ENCODE results near the gene FAM180B.
"Not testable (repeated sequence)": the region's sequence is repeated elsewhere in the genome, so short reads cannot be mapped to it uniquely, and the experiment has no call there.

The FAM180B gene

GRCh38 chr11:47595029-47595428 lies 8.6 kb downstream of the FAM180B start:
- H3K4me3 ChIP-seq (ENCODE audit: low read length) = no peak overlapping the region
- no peak for TF ChIP-seq ZNF274 (IDR thresholded peaks at IDR 0.05; ENCODE audit: low read depth, low read length)

DNA sequence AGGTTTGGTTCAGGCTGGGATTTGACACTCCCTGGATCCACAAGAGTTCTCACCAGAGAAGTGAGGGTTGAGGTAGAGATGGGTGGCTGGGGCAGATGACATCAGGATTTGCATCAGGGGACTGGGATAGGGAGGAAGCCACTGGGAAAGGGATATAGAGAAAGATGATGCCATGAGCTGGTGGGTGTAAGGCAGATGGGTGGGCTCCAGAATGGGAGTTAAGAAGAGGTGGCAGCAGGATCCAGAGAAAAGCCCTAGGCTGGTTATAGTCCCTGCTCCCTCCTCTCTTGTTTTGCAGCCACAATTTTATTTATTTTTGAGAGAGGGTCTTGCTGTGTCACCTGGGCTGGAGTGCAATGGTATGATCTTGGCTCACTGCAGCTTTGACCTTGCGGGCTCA lies 9.5 kb downstream of the FAM180B start:
- TF ChIP-seq ZNF274 (IDR thresholded peaks at IDR 0.05; ENCODE audit: low read depth, low read length) = no peak

DNA sequence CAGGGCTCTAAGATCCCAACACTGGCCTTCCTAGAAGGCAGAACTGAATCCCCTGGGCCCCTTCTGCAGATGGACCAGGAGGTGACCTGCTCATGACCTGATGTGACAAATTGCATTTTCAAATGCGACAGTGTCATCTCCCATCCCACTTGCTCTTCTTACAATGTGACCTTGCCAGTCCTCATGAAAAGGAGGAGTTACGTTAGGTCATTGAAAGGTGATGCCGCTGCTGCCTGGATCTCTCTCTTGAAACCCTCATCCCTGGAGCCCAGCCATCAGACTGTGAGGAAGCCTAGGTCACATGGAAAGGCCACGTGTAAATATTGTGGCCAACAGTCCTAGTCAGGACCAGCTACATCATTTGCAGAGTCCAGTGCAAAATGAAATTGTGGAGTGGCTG lies 13.4 kb downstream of the FAM180B start:
- H3K4me3 ChIP-seq (ENCODE audit: low read length) = no peak overlapping the region
- TF ChIP-seq ZNF274 (IDR thresholded peaks at IDR 0.05; ENCODE audit: low read depth, low read length) = no peak

More for the DNA sequence above, 9.5 kb downstream of the FAM180B start:
- no peak overlapping the region for H3K4me3 ChIP-seq (ENCODE audit: low read length)

GRCh38 chr11:47603295-47603694 lies 16.8 kb downstream of the FAM180B start:
- no peak for TF ChIP-seq ZNF274 (IDR thresholded peaks at IDR 0.05; ENCODE audit: low read depth, low read length)

DNA sequence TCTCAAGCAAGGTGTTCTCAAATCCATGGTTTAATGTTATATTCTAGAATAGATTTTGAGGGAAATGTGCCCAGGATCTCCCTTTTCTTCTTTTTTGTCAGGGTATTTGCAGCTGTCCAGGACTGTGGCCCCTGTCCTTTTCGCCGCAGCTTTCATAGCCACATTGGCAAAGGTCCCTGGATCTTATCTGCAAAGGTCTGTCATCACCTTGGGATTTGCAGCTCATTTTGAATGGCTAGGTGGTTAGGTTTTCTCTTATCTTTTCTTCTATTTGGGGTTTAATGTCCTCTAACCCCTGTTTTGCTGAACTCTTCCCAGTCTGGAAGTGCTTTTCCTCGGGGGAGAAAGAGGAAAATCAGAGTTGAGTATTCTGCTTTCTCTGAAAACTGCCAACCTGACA lies 19.4 kb downstream of the FAM180B start:
- no peak overlapping the region for H3K4me3 ChIP-seq (ENCODE audit: low read length)
- no peak for TF ChIP-seq ZNF274 (IDR thresholded peaks at IDR 0.05; ENCODE audit: low read depth, low read length)

More at GRCh38 chr11:47603295-47603694, 16.8 kb downstream of the FAM180B start:
- no peak overlapping the region for H3K4me3 ChIP-seq (ENCODE audit: low read length)

DNA sequence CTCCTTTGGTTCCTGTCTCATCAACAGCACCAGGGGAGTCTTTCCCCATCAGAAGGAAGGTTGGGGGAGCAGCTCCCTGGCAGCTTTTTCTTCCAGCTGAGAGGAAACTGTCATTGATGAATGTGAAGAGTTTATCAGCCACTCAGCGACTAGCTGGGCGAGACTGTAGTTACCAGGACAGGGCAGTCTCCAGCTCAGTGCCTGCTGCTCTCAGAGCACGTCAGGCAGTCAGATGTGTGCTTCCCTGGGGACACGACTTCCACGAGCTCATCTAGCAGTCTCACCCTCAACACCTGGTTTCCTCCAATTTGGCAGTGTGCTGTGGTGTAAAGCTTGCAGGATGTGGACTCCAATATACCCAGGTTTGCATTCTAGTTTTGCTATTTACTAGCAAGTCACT lies 20.3 kb downstream of the FAM180B start:
- no peak for TF ChIP-seq ZNF274 (IDR thresholded peaks at IDR 0.05; ENCODE audit: low read depth, low read length)
- no peak overlapping the region for H3K4me3 ChIP-seq (ENCODE audit: low read length)

- no peak for TF ChIP-seq ZNF274 (IDR thresholded peaks at IDR 0.05; ENCODE audit: low read depth, low read length)
- no peak overlapping the region for H3K4me3 ChIP-seq (ENCODE audit: low read length)
Observed at GRCh38 chr11:47607380-47607779, 20.9 kb downstream of the FAM180B start.

- no peak overlapping the region for H3K4me3 ChIP-seq (ENCODE audit: low read length)
- TF ChIP-seq ZNF274 (IDR thresholded peaks at IDR 0.05; ENCODE audit: low read depth, low read length) = no peak
Observed at GRCh38 chr11:47609675-47610074, 23.2 kb downstream of the FAM180B start.

DNA sequence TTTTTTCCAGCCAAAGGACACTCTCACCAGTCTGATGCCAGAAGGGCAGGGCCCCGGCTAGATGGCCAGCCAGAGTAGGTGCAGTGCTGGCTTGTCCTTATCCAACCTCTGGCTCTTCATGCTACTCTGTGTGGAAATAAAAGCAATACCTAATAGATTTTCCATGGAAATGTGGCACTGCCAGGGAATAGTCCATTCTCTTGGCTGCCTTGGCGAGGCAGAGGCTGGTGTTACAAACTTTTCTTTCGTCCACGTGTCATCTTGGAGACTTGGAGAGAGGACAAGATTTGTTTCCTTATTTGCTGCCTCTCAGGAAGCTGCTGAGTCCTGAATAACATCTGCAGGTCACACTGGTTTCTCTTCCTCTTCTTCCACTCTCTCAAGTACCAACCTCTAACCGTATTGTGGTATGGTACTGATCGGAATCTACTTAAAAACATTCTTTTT lies 24.9 kb downstream of the FAM180B start:
- no peak overlapping the region for H3K4me3 ChIP-seq (ENCODE audit: low read length)
- TF ChIP-seq ZNF274 (IDR thresholded peaks at IDR 0.05; ENCODE audit: low read depth, low read length) = no peak

- TF ChIP-seq ZNF274 (IDR thresholded peaks at IDR 0.05; ENCODE audit: low read depth, low read length) = no peak
- H3K4me3 ChIP-seq (ENCODE audit: low read length) = no peak overlapping the region
Observed at GRCh38 chr11:47615249-47615648, 28.8 kb downstream of the FAM180B start.

DNA sequence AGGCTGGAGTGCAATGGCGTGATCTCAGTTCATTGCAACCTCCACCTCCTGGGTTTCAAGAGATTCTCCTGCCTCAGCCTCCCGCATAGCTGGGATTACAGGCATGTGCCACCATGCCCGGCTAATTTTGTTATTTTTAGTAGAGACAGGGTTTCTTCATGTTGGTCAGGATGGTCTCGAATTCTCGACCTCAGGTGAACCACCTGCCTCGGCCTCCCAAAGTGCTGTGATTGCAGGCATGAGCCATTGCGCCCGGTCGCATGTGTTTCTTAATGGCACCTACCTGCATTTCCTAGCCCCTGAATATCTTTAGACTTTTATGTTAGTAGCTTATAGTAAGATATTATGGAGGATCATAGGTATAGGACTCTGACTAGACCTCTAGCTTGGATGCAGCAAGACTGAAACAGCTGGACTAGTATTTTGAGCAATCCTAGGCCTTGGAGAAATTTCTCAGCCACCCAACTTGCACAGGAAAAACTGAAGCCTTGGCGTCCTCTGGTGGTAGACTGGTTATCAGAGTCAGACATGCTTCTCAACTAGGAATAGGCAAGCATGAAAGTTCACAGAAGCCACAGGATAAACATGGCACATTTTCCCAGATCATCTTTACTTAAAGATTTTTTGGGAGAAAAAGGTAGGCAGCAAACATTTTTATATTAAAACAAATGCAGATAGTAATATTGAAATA lies 30.4 kb downstream of the FAM180B start:
- no peak overlapping the region for H3K4me3 ChIP-seq (ENCODE audit: low read length)
- TF ChIP-seq ZNF274 (IDR thresholded peaks at IDR 0.05; ENCODE audit: low read depth, low read length) = no peak

GRCh38 chr11:47617417-47617809 lies 30.9 kb downstream of the FAM180B start:
- no peak overlapping the region for H3K4me3 ChIP-seq (ENCODE audit: low read length)
- TF ChIP-seq ZNF274 (IDR thresholded peaks at IDR 0.05; ENCODE audit: low read depth, low read length) = no peak

DNA sequence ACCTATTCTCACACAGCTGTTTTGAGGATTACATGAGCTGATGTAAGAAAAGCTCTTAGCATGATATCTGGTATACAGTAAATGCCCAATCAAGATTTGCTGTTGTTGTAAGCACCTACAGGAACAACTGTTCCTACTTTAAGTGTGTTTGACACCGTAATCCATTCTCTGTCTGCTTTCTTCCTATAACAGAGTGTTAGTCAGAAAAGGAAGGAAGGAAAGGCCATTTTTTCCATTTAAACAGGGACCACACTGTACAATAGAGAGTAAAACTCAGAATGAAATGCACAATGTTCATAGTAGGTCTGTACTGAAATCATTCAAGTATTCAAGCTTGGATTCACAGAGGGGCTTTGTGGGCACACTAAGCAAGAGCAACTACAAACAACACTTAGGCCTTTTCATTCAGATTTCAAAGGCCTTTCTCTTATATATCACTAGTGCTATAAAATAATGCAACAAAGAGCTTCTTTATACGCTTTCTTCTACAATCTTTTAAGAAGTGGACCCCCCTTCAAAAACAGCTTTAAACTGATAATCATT lies 34.4 kb downstream of the FAM180B start:
- H3K4me3 ChIP-seq (ENCODE audit: low read length) = no peak overlapping the region
- no peak for TF ChIP-seq ZNF274 (IDR thresholded peaks at IDR 0.05; ENCODE audit: low read depth, low read length)

GRCh38 chr11:47626234-47626633 lies 39.8 kb downstream of the FAM180B start:
- no peak overlapping the region for H3K4me3 ChIP-seq (ENCODE audit: low read length)
- TF ChIP-seq ZNF274 (IDR thresholded peaks at IDR 0.05; ENCODE audit: low read depth, low read length) = no peak

DNA sequence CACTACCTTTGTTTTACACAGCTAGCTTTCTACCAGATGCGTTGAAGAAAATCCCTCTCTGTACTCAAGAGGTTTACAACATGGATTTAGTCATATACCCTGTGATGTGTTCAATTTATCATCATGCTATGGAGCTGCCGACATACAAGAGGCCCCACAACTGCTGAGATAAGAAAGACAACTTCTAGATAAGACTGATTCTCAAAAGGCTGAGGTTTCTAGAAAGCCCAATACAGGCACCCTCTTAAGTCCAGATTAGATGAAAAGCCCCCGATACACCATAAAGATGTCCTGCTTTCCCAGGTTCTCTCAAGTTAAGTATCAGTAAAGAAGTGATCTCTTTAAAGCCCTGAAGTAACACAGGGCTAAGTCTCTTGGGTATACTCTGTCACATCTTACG lies 41.5 kb downstream of the FAM180B start:
- no peak overlapping the region for H3K4me3 ChIP-seq (ENCODE audit: low read length)
- no peak for TF ChIP-seq ZNF274 (IDR thresholded peaks at IDR 0.05; ENCODE audit: low read depth, low read length)

- TF ChIP-seq ZNF274 (IDR thresholded peaks at IDR 0.05; ENCODE audit: low read depth, low read length) = no peak
- H3K4me3 ChIP-seq (ENCODE audit: low read length) = no peak overlapping the region
Observed at GRCh38 chr11:47631473-47631872, 45.0 kb downstream of the FAM180B start.

GRCh38 chr11:47636331-47636730 lies 49.9 kb downstream of the FAM180B start:
- H3K4me3 ChIP-seq (ENCODE audit: low read length) = not testable (repeated sequence)
